Sigmoid colon (tissue), 4 donors: ENCODE measurements around the gene IGDCC3.

Experiments
- EP300 ChIP-seq, 4 donors: sonication (generic); formaldehyde crosslinking; IDR thresholded peaks; one replicate each; pipeline ENCODE4 v1.6.1; 2017; ENCODE audit warnings: antibody characterized with exemption in 4 of 4
- POLR2A ChIP-seq, 2 donors: fragments of 450-650 bp; IDR thresholded peaks; one replicate each; pipeline ENCODE4 v1.6.1; 2016; ENCODE audit warnings: antibody characterized with exemption in 2 of 2, mild to moderate bottlenecking in 2 of 2, moderate library complexity in 2 of 2
- POLR2AphosphoS5 ChIP-seq, 4 donors: sonication (generic); formaldehyde crosslinking; IDR thresholded peaks; one replicate each; pipeline ENCODE4 v1.6.1; 2017; ENCODE audit warnings: antibody characterized with exemption in 4 of 4
- TF ChIP-seq, protein P1 (sequence below), 4 experiments: fragments of 450-650 bp in 3 of 4; fragments of 200-600 bp in 1 of 4; IDR thresholded peaks; one replicate each; pipeline ENCODE4 v1.5.1; 2016 to 2019; ENCODE audit warnings: antibody characterized with exemption in 4 of 4, mild to moderate bottlenecking in 3 of 4, moderate library complexity in 2 of 4

DNA sequence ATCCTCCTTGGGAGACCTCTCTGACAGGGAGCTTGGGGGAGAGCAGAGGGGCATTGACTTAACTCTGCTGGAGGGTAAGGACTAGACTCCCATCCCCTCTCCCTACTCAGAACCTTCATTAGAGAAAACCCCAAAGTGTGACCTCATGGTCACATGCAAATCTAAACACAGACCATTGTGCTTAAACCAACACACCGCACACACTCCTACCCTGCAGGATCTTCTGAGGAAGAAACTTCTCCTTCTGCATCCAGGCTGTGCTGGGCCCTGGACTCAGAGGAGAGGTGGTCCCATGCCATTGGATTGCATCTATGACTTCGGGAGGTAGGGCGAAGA, 90.3 kb downstream of the IGDCC3 start:
- TF ChIP-seq, protein P1, sequence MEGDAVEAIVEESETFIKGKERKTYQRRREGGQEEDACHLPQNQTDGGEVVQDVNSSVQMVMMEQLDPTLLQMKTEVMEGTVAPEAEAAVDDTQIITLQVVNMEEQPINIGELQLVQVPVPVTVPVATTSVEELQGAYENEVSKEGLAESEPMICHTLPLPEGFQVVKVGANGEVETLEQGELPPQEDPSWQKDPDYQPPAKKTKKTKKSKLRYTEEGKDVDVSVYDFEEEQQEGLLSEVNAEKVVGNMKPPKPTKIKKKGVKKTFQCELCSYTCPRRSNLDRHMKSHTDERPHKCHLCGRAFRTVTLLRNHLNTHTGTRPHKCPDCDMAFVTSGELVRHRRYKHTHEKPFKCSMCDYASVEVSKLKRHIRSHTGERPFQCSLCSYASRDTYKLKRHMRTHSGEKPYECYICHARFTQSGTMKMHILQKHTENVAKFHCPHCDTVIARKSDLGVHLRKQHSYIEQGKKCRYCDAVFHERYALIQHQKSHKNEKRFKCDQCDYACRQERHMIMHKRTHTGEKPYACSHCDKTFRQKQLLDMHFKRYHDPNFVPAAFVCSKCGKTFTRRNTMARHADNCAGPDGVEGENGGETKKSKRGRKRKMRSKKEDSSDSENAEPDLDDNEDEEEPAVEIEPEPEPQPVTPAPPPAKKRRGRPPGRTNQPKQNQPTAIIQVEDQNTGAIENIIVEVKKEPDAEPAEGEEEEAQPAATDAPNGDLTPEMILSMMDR (IDR thresholded peaks at IDR 0.05): no peak
- TF ChIP-seq POLR2A (IDR thresholded peaks at IDR 0.05): no peak
- no peak for TF ChIP-seq POLR2AphosphoS5 (IDR thresholded peaks at IDR 0.05)
- TF ChIP-seq EP300 (IDR thresholded peaks at IDR 0.05): no peak
